ENCODE results near the gene ASCC1. TPM values are rescaled to one million over a fixed set of nuclear protein-coding genes. Genes with fewer than 3 reads are reported as not detected.

ASCC1 gene
- total and polyA plus RNA-seq, 2 of the 4 experiments (the other 2 are of a cell fraction): 15.9 to 21.0 TPM

- POLR2A ChIA-PET (ENCODE audit: unreplicated experiment): no interaction called here
- no peak overlapping the region for H2BK120ac ChIP-seq (ENCODE audit: low read depth, low read length)
- H3K4ac ChIP-seq (ENCODE audit: low read depth, low read length): no peak overlapping the region
- H3K4me2 ChIP-seq (ENCODE audit: low read depth, low read length): no peak overlapping the region
- H4K20me1 ChIP-seq (ENCODE audit: insufficient read depth, low read length): no peaks in the 10 kb centered on the region
- H3K27ac ChIP-seq (ENCODE audit: insufficient read depth, low read length): no peak overlapping the region
- DNase-seq (no peak), ATAC-seq (ENCODE audit: low read depth) (no peak)
- no peak for TF ChIP-seq BHLHE40 (IDR thresholded peaks at IDR 0.05; ENCODE audit: low read depth, low read length)
- no peak for TF ChIP-seq RCOR1 (IDR thresholded peaks at IDR 0.05; ENCODE audit: insufficient replicate concordance, low read length)
- no peak for TF ChIP-seq USF2 (IDR thresholded peaks at IDR 0.05; ENCODE audit: low read depth, low read length)
- no peak for TF ChIP-seq MXI1 (IDR thresholded peaks at IDR 0.05; ENCODE audit: borderline replicate concordance, low read depth, low read length)
- no peak for TF ChIP-seq NFE2L2 (IDR thresholded peaks at IDR 0.05; ENCODE audit: low read depth, low read length)
- no peak for TF ChIP-seq MAZ (IDR thresholded peaks at IDR 0.05; ENCODE audit: borderline replicate concordance, low read depth, low read length)
- TF ChIP-seq MAFK (IDR thresholded peaks at IDR 0.05; ENCODE audit: low read depth, low read length): no peak
- no TSS peak for BruUV-seq (replicated peaks)
- no peak overlapping the region for H3K4me3 ChIP-seq (ENCODE audit: insufficient read depth, low read depth, low read length)
- no peak overlapping the region for H4K8ac ChIP-seq (ENCODE audit: low read depth in 2 of 2, low read length in 2 of 2)
- H3K18ac ChIP-seq (ENCODE audit: low read depth, low read length): no peak overlapping the region
- no peak overlapping the region for H2AFZ ChIP-seq (replicated peaks; ENCODE audit: low read length, poor library complexity)
- H4K91ac ChIP-seq (ENCODE audit: insufficient read depth, low read depth, low read length): no peak overlapping the region
- H3K9me1 ChIP-seq (ENCODE audit: insufficient read depth, low read length): no peaks in the 10 kb centered on the region
- H2AK9ac ChIP-seq (replicated peaks; ENCODE audit: low read depth, low read length, poor library complexity): no peak overlapping the region
- no peak overlapping the region for H4K5ac ChIP-seq (ENCODE audit: low read depth, low read length)
- intact Hi-C loops (cut with micrococcal nuclease) (no loop called here), dilution Hi-C loops (cut with HindIII; ENCODE audit: low sequenced_read_pairs, unreplicated experiment) (no loop called here), in situ Hi-C loops (cut with MboI; ENCODE audit: low sequenced_read_pairs) (no loop called here)
- H3K9ac ChIP-seq (ENCODE audit: low read depth, low read length): no peak overlapping the region
- no peak overlapping the region for H3K14ac ChIP-seq (replicated peaks; ENCODE audit: low read depth, low read length)
- CTCF ChIA-PET: no interaction called here
- H3K36me3 ChIP-seq (ENCODE audit: control insufficient read depth, insufficient read depth, low read length): no peaks in the 10 kb centered on the region
- no peak overlapping the region for H3K23ac ChIP-seq (ENCODE audit: low read depth, low read length)
- 77% methylated on average over 4 of the region's 5 CpGs; no CpG with 5 or more reads in 1 of the 2 experiments for WGBS, 2 experiments (ENCODE audit: extremely low coverage in 2 of 2, insufficient read length in 1 of 2)
- H2AK5ac ChIP-seq (ENCODE audit: low read depth, low read length): no peak overlapping the region
- H3K27me3 ChIP-seq (ENCODE audit: control insufficient read depth, insufficient read depth, low read length): peaks cover 58% of the 10 kb centered on the region
- H2BK15ac ChIP-seq (ENCODE audit: low read depth, low read length): no peak overlapping the region
- H2BK5ac ChIP-seq (ENCODE audit: low read depth, low read length, poor library complexity, severe bottlenecking): no peak overlapping the region
- no peaks in the 10 kb centered on the region for H3K4me1 ChIP-seq (ENCODE audit: control insufficient read depth, insufficient read depth, low read length)
- no peak overlapping the region for H2BK20ac ChIP-seq (ENCODE audit: low read depth, low read length)
- H3K79me1 ChIP-seq (ENCODE audit: low read depth in 1 of 2, low read length in 2 of 2): no peaks in the 10 kb centered on the region
- no peaks in the 10 kb centered on the region for H3K9me3 ChIP-seq (ENCODE audit: control insufficient read depth, insufficient read depth, low read length)
- no peak overlapping the region; the same call in 1 of the 2 replicates for H3K56ac ChIP-seq (ENCODE audit: extremely low read depth, insufficient read depth, low read length)
Observed at GRCh38 chr10:72079356-72079755, 136.7 kb downstream of the ASCC1 start.

Data from IMR-90 (cell line).